CD4-positive, alpha-beta T cell treated with Interleukin-1 beta for 1 hour (primary cell): Measurements from ENCODE around the gene BTBD10.
A peak's percentile ranks its signal among the peaks of the same experiment; 100 is the strongest.

Experiments
- DNase-seq, 2 donors: peaks; one replicate each; pipeline ENCODE4 v3.0.0-alpha.2; 2020 to 2022

The BTBD10 gene

DNA sequence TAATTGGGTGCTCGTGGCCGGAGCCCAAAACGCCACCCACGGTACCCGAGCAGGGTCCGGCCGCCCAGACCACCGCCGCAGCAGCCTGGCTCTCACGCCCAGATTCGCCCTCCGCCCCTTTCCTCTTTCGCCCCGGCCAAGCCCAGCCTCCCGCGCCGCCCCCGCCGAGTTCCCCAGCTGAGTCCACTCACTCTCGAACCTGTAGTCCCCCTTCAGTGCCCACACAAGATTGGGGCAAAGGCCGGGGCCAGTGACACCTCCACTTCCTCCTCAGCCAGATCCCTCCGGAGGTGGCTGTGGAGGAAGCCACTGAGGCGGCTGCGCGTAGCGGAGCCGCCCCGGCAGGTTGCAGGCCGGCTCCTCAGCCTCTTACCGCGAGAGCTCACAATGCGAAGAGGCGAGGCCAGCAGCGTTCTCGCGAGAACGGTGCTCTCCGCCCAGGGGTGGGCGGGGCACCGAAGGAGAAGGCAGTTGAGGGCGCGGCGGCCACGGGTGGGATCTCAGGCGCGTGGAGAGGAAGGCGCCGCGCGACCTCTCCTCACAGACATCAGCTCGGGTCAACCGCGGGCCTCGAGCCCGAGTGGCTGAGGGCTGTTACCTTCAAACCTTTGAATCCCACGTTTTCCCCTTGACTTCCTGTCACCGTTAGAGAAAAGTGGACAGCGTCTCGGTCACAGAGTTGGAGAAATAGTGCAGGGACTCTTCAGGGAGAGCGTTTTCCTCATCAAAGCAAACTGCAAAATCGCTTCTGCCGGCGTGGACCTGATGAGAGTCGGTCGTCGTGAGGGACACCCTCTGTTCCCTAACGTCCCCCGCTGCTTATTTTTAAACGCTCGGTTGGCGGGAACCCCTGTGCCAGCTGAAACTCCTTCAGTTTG, at the start of gene BTBD10:
Gene BTBD10, minus strand, starts transcription at position 322 of the 878 bp plus-strand sequence. CDS start 18,098 bp downstream, outside the sequence.
- peak; percentile 96 for DNase-seq

DNA sequence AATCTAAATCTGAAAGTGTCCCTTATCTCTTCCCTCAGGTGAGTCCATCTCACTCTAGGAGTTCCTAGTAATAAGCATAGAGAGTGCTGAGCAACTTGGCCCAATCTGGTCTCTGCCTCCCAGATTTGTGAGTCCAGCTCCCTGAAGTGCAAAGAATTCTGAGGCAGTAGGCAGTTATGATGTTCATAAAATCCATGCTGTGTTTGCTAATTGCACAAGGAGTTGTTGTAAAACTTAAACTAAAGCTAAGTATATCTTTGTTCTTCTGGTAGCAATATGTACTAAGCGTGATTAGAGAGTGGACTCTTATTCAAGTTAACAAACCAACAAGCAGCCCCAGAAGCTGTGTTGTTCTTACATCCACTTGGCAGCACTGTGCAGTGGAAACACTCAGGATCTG, 40.4 kb upstream of the BTBD10 start:
- no peak for DNase-seq

DNA sequence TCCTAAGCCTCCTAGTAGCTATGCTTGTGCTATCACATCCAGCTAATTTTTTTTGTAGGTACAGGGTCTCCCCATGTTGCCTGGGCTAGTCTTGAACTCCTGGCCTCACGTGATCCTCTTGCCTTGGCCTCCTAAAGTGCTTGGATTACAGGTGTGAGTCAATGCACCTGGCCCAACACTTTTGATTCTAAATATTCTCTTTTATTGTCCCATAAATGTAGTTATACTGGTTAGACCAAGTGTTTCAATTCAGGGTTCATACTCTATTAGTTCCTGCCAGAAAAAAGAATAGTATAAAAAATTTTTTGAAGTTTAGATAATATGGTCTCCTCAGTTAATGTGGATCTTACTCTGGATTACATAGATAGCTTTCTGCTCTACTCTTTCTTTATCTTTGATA, 39.5 kb upstream of the BTBD10 start:
- DNase-seq, result no peak

GRCh38 chr11:13495929-13496328, 32.9 kb upstream of the BTBD10 start, which contains the start of gene PTH:
Gene PTH, minus strand, starts transcription at chr11:13495997. Its CDS starts 3,142 bp downstream, at chr11:13492855.
- DNase-seq, result no peak

GRCh38 chr11:13494051-13494450, 31.0 kb upstream of the BTBD10 start:
- DNase-seq, result no peak

- peak; percentile 16 to 47 for DNase-seq
Observed at GRCh38 chr11:13487661-13488030, 24.6 kb upstream of the BTBD10 start.

- DNase-seq, result peak; percentile 69 to 75
Observed at GRCh38 chr11:13486926-13487660, 24.1 kb upstream of the BTBD10 start.

GRCh38 chr11:13480198-13480597, 17.2 kb upstream of the BTBD10 start:
- DNase-seq, result no peak

GRCh38 chr11:13479688-13480087, 16.7 kb upstream of the BTBD10 start:
- DNase-seq, result no peak

DNA sequence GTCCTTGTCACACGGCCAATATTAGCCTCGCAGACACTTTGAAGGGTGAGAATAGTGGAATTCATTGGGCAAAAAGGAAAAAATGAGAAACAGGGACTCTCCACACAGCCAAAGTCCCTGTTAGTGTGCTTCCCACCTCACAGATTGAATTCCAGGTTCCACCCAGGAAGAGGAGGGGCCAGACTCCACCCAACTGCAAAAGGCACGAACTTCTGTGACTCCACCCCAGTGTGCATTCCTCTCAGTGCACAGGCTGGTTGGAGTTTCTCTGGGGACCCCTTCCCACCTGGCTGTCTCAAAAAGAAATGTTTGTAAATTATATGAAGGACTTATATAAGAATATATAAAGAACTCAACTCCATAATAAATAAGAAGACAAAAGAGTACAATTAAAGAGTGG, 12.1 kb upstream of the BTBD10 start:
- no peak for DNase-seq

GRCh38 chr11:13473013-13473722, 10.1 kb upstream of the BTBD10 start:
- DNase-seq, result no peak

DNA sequence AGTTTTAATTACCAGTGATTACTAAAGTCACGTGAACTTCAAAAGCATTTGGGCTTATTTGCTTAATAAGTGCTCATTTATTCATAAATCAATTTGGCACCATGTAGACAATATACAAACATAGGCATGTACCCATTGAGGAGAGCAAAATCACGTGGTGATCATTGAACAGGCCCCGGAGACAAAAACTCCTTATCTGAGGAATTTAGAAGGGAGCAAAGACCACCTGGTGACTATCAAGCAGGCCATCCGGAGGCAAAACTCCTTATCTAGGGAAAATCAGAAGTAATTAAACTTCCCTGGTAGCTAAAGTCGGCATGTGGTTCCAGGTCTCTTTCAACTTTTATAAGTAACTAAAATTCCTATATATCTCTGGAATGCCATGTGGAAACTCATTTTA, 5.7 kb upstream of the BTBD10 start:
- DNase-seq, result no peak

- DNase-seq, result peak in 1 of 2 donors; percentile 34
Observed at GRCh38 chr11:13465909-13466371, 2.9 kb upstream of the BTBD10 start.

GRCh38 chr11:13463779-13464290, 813 bp upstream of the BTBD10 start:
- no peak for DNase-seq

- peak; percentile 27 to 49 for DNase-seq
Observed at GRCh38 chr11:13462311-13462900, 616 bp downstream of the BTBD10 start.

- no peak for DNase-seq
Observed at GRCh38 chr11:13461291-13461690, 1.7 kb downstream of the BTBD10 start.

- no peak for DNase-seq
Observed at GRCh38 chr11:13450832-13451397, 12.1 kb downstream of the BTBD10 start.

- no peak for DNase-seq
Observed at GRCh38 chr11:13449522-13449921, 13.5 kb downstream of the BTBD10 start.

GRCh38 chr11:13448876-13449275, 14.1 kb downstream of the BTBD10 start:
- DNase-seq, result no peak

- DNase-seq, result no peak
Observed at GRCh38 chr11:13446444-13446843, 16.6 kb downstream of the BTBD10 start.

DNA sequence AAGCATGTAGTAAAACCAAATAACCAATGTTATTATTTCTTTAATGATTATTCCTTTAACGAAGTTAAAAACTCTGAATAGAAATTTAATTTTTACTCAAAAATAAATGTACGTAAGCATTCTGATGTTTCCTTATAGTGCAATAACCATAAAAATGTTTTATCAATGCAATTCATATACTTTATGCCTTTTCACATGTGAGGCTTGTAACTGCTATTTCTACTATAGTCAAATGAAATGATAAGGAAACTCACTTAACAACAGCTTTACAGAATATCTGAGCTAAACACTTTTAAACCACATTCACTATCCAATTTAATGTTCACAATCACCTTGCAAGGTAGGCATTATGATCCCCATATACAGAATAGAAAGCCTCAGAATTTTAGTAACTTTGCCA, 17.4 kb downstream of the BTBD10 start:
- no peak for DNase-seq
